Stimulated activated CD8-positive, alpha-beta memory T cell treated with anti-CD3 and anti-CD28 coated beads, Interleukin-12 subunit alpha, Interleukin-12 subunit beta, amount 100 ng/mL, for 1 hour (primary cell): ENCODE measurements around the gene TNFSF15.

Experiments
- DNase-seq: peaks from one replicate; pipeline ENCODE4 v3.0.0-alpha.2; 2020; ENCODE audit warnings: low read depth

The TNFSF15 gene

DNA sequence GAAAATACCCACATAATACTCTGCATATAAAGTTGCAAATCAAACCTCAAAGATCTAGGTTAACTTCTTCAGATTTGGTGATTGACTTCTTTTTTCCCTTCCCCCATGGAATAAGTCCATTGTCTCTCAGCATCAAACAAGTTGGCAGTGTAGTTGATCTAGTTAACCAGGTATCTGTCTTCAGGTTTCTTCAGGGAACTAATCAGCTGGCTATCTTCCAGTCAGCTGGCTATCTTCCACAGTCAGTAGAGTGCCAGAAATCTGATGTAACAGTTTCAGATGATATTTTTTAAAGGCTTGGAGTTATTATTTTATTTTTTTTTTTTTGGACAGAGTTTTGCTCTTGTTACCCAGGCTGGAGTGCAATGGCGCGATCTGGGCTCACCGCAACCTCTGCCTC is 16.8 kb downstream of the TNFSF15 start:
- DNase-seq = no peak

DNA sequence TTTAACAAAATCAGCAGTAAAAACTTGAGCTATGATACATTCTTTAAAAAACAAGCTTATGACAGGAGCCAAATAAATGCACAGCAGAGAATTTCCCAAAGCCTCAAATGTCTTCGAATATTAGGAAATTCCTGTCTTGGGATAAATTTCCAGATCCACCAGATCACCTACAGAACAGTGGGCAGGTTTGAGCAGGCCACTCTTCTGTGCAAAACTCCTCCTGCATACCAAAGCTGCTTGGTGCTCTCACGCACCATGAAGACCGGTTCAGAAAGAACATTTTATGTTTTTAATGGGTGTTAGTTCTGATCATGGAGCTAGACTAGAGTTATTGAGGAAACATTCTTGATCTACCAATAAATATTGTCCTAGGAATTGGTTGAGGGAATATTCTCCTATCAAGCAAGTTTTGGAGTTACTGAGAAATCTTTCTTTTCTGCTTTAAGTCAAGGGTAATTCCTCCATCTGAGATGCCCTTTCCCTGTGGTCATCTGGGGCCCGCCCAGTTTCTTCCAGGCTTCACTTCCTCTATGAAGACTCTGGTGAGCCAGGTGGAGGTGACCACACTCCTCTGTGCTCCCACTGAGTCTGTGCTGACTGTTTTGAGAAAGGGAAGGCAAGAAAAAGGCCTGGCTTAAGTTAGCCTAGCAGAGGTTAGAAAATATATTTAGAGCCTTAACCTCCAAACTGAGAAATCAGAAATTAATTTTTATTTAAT is 17.9 kb downstream of the TNFSF15 start:
- DNase-seq = no peak

DNA sequence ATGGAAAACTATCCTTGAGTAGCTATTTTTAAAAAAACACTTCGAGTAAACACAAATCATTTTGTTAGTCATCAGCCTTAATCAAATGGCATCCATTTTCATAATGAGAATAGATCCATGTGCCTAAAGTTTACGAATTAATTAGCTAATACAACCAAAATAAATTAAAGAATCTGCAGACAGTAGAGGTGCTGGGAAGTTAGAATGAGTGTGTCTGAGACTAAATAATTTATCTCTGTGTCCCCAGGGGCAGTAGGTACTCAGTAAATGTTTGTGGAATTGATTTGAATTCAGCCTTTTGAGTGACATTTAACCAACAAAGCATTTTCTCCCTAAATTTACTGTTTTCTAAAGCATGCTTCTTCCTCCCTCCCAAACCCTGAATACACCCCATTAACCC is 18.6 kb downstream of the TNFSF15 start:
- no peak for DNase-seq

GRCh38 chr9:114785866-114786650 is 19.8 kb downstream of the TNFSF15 start:
- no peak for DNase-seq

GRCh38 chr9:114784721-114785279 is 21.0 kb downstream of the TNFSF15 start:
- no peak for DNase-seq

DNA sequence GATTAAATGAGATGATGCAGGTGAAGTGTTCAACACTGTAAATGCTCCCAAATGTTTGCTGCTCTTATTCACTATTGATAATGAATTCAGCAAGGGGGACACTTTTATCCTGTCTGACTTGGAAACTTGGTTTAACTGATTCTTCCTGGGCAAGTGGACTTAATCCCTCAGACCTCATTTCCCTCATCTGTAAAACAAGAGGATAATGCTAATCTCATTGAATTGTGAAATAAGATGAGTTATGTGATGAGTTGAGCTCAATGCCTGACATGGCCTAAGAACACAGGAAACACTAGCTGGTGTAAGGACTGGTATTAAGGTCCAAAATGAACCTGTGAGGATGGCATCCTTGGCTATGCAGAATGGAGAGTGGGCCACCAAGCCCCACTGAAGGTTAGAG is 23.3 kb downstream of the TNFSF15 start:
- no peak for DNase-seq

- DNase-seq = no peak
Measured at GRCh38 chr9:114779352-114779845, 26.4 kb downstream of the TNFSF15 start.

- DNase-seq = no peak
Measured at GRCh38 chr9:114777821-114778609, 27.8 kb downstream of the TNFSF15 start.

GRCh38 chr9:114776683-114777399 is 29.0 kb downstream of the TNFSF15 start:
- no peak for DNase-seq

GRCh38 chr9:114775981-114776380 is 29.9 kb downstream of the TNFSF15 start:
- DNase-seq = no peak

DNA sequence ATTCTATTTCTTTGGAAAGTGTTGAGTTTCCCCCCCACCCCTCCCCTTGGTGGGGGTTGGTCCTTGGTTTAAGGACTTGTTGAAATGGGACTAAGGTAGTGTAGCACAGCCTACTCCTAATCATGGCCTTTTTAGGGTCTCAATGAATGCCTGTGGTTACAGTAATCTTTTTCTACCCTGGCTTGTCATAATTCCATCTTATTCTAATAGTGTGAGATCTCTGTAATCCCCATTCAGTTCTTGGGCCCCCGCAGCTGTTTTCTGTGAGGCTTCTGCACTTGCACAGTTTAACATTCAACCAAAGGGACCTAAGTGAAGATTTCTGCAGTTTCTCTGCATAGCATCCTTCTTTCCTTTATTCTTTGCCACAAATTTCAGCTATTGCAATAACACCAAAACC is 30.7 kb downstream of the TNFSF15 start:
- DNase-seq = no peak

DNA sequence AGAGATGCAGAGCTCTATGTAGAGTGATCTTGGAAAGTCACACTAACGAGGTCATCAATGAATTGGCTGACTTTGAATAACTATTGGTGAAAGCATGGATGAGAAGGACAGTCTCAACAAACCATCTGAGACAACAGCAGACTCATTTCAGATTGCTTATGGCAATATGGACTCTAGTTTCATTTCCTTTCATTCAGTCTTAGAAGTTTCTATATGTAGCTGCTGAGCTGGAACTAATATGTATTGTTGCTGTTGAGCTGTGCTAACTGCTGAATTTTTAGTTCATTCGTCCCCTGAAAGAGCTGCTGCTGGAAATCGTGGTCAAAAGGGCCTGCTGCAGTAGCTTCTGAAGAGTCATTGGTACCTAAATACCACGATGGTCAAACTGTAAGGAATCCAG is 31.3 kb downstream of the TNFSF15 start:
- DNase-seq = no peak

- DNase-seq = no peak
Measured at GRCh38 chr9:114771889-114772288, 34.0 kb downstream of the TNFSF15 start.

GRCh38 chr9:114770991-114771390 is 34.8 kb downstream of the TNFSF15 start:
- DNase-seq = no peak

DNA sequence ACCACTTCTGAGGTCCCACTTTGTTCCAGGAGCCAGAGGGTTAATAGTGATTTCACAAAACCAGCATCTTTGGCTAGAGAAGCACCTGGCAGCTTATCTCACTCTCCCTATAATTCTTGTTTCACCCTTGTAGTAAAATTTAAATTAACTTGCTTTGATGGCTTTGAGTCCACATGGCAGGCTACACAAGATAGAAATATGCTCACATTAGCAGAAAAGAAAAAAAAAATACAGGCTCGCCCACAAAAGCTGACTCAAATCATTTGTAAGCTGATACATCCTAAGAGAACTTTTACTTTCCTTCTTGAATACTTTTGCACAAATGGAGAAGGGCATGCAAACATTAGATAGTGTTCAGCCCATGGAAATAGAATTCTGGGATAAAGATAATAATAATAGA is 36.2 kb downstream of the TNFSF15 start:
- no peak for DNase-seq

DNA sequence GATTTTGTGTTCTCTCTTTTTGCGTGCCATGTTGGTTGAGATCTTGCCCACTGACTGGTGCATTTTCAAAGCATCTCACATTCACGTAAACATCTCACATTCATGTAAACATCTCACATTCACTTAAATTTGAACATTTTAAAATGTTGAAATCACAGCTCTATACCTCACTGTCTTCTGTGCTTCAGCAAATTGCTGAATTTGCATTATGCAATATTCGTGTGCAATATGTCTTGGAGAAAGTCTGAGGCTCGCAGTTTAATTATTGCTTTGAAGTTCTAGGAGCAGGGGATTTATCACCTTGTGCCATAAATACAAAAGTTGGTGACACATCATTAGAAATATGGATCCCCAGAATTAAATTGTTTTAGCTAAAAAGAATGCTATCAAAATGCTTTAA is 42.6 kb downstream of the TNFSF15 start:
- DNase-seq = no peak

- no peak for DNase-seq
Measured at GRCh38 chr9:114761523-114761922, 44.3 kb downstream of the TNFSF15 start.

- DNase-seq = no peak
Measured at GRCh38 chr9:114759512-114760341, 46.1 kb downstream of the TNFSF15 start.

- no peak for DNase-seq
Measured at GRCh38 chr9:114757984-114758383, 47.9 kb downstream of the TNFSF15 start.

GRCh38 chr9:114757395-114757794 is 48.4 kb downstream of the TNFSF15 start:
- DNase-seq = no peak

GRCh38 chr9:114756920-114757319 is 48.9 kb downstream of the TNFSF15 start:
- DNase-seq = no peak
